ENCODE data around the gene NKX6-1. TPM values are rescaled to one million over a fixed set of nuclear protein-coding genes. Genes with fewer than 3 reads are reported as not detected.
A peak's percentile ranks its signal among the peaks of the same experiment; 100 is the strongest.

Gene NKX6-1
- total RNA-seq, 1 experiment from 2014 or later: 0.37 TPM

DNA sequence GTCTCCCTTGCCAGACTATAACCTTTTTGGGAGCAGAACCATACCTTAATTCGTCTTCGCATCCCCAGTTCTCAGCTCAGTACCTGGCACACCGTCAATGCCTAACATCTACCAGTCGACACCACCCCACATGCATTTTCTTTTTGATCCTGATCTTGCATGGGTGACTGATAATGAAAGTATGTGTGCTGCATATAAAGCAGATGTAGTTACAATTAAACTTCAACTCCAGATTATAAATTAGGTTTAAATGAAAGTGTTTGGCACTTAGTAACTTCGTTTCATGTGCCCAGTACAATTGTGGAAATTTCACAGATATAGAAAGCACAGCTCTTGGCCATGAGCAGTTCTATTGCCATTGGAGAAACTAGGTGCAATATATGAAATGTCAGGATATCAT lies 8.8 kb upstream of the NKX6-1 start:
- intact Hi-C loops (cut with micrococcal nuclease; ENCODE audit: unreplicated experiment): loop anchor here (2.0 to 10.0 kb wide), 2 partner anchors 47 to 1013 kb away; no protein-coding TSS in a partner anchor
- CTCF ChIA-PET: no interaction called here

DNA sequence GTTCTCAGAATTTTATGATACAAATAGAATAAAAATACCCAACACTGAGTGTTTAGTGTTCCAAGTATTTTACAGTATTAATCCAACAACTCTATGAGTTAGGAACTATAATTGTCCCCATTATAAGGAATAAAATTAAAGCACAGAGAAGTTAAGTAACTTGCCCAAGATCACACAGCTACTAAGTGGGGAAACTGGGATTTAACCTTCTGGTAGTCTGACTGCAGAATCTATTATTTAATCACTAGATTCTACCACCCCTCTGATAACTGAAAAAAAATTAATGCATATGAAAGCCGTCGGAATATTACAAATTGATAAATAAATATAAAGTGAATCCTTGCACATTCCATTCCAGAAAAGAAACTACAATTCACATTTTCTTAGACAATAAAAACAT lies 5.7 kb upstream of the NKX6-1 start:
- BruUV-seq (replicated peaks): no TSS peak
- no peak for TF ChIP-seq EZH2 (IDR thresholded peaks at IDR 0.05; ENCODE audit: low read depth)
- TF ChIP-seq, protein P1, sequence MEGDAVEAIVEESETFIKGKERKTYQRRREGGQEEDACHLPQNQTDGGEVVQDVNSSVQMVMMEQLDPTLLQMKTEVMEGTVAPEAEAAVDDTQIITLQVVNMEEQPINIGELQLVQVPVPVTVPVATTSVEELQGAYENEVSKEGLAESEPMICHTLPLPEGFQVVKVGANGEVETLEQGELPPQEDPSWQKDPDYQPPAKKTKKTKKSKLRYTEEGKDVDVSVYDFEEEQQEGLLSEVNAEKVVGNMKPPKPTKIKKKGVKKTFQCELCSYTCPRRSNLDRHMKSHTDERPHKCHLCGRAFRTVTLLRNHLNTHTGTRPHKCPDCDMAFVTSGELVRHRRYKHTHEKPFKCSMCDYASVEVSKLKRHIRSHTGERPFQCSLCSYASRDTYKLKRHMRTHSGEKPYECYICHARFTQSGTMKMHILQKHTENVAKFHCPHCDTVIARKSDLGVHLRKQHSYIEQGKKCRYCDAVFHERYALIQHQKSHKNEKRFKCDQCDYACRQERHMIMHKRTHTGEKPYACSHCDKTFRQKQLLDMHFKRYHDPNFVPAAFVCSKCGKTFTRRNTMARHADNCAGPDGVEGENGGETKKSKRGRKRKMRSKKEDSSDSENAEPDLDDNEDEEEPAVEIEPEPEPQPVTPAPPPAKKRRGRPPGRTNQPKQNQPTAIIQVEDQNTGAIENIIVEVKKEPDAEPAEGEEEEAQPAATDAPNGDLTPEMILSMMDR (conservative IDR thresholded peaks at IDR 0.05): no peak
- H3K9me3 ChIP-seq (ENCODE audit: insufficient read depth, low read depth): no peaks in the 10 kb centered on the region
- no peaks in the 10 kb centered on the region for H3K4me1 ChIP-seq (replicated peaks; ENCODE audit: insufficient read depth)
- POLR2A ChIA-PET (ENCODE audit: unreplicated experiment): no interaction called here
- H4K20me1 ChIP-seq (ENCODE audit: insufficient read depth): no peaks in the 10 kb centered on the region
- no peaks in the 10 kb centered on the region for H3F3A ChIP-seq (ENCODE audit: insufficient read depth, low read depth)
- intact Hi-C loops (cut with micrococcal nuclease; ENCODE audit: unreplicated experiment): loop anchor here (2.0 to 10.0 kb wide), 5 partner anchors 467 to 1010 kb away; no protein-coding TSS in a partner anchor
- no peaks in the 10 kb centered on the region for H3K79me2 ChIP-seq (ENCODE audit: low read depth)
- H3K27me3 ChIP-seq (ENCODE audit: insufficient read depth, low read depth): no peaks in the 10 kb centered on the region
- CTCF ChIA-PET: no interaction called here
- H3K4me2 ChIP-seq: no peak overlapping the region
- H3K4me3 ChIP-seq: no peak overlapping the region
- H3K36me3 ChIP-seq (ENCODE audit: low read depth): no peaks in the 10 kb centered on the region
- no peak overlapping the region for H3K27ac ChIP-seq
- no peak overlapping the region for H2AFZ ChIP-seq
- no peak for DNase-seq
- H3K9me2 ChIP-seq (ENCODE audit: insufficient read depth): no peaks in the 10 kb centered on the region

More for the DNA sequence above, 8.8 kb upstream of the NKX6-1 start:
- Histone ChIP-seq H3K27ac (no peak overlapping the region), H3F3A (ENCODE audit: insufficient read depth, low read depth) (no peaks in the 10 kb centered on the region), H3K36me3 (ENCODE audit: low read depth) (no peaks in the 10 kb centered on the region), H3K4me2 (no peak overlapping the region), H3K4me1 (replicated peaks; ENCODE audit: insufficient read depth) (no peaks in the 10 kb centered on the region), H3K4me3 (no peak overlapping the region), H3K9me2 (ENCODE audit: insufficient read depth) (no peaks in the 10 kb centered on the region), H3K79me2 (ENCODE audit: low read depth) (no peaks in the 10 kb centered on the region), H2AFZ (no peak overlapping the region), H3K27me3 (ENCODE audit: insufficient read depth, low read depth) (no peaks in the 10 kb centered on the region), H4K20me1 (ENCODE audit: insufficient read depth) (no peaks in the 10 kb centered on the region), H3K9me3 (ENCODE audit: insufficient read depth, low read depth) (no peaks in the 10 kb centered on the region)
- POLR2A ChIA-PET (ENCODE audit: unreplicated experiment): no interaction called here
- no peak for TF ChIP-seq EZH2 (IDR thresholded peaks at IDR 0.05; ENCODE audit: low read depth)
- TF ChIP-seq, protein P1 (conservative IDR thresholded peaks at IDR 0.05): no peak
- no peak for DNase-seq
- BruUV-seq (replicated peaks): no TSS peak

DNA sequence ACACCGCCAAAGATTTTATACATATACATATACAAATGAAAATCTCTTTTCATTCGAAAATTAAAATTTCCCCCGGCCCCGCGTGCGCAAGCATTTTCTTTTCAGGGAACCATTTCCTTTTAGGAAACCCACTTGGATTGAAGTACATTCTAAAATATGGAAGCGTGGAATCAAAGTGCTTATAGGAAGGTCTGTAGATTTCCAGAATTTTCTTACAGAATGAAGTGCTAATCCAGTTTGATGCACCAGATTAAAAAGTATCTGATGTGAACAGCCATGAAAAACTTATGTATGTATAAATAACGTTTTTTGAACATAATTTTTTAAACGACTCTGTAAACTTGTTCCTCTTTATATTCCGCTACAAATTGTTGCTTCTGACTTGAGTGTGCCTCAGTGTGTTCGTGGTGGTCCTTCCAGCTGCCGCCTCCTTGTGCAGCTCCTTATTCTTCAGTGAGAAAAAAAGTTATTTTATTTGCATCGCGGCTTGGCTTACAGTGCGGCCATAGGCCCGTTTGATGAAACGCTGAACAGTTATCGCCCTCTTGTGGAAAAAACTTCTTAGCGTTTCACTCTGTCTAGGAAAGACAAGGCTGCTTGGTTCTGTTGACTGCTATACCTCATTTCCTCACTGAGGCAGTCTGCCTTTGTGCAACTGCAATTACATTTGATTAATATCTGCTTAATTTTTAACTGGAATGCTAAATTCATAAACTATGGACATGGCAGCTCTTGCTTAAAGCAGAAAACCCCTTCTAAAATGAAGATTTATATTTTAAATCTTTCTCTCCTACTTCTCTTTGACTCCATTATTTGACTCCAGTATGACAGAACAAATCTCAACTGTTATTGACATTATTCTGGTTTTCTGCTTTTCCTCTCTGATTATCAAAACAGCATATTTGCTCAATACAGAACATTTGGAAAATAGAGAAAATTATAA lies 4.7 kb upstream of the NKX6-1 start:
- no TSS peak for BruUV-seq (replicated peaks)
- Histone ChIP-seq H3K4me2 (peak overlapping the region; percentile 34; the same call in 1 of the 2 replicates), H3K4me1 (replicated peaks; ENCODE audit: insufficient read depth) (no peaks in the 10 kb centered on the region), H4K20me1 (ENCODE audit: insufficient read depth) (no peaks in the 10 kb centered on the region), H3K36me3 (ENCODE audit: low read depth) (no peaks in the 10 kb centered on the region), H3K9me3 (ENCODE audit: insufficient read depth, low read depth) (no peaks in the 10 kb centered on the region), H3F3A (ENCODE audit: insufficient read depth, low read depth) (no peaks in the 10 kb centered on the region), H3K27ac (no peak overlapping the region), H3K4me3 (no peak overlapping the region), H2AFZ (no peak overlapping the region), H3K79me2 (ENCODE audit: low read depth) (no peaks in the 10 kb centered on the region), H3K9me2 (ENCODE audit: insufficient read depth) (no peaks in the 10 kb centered on the region), H3K27me3 (ENCODE audit: insufficient read depth, low read depth) (no peaks in the 10 kb centered on the region)
- CTCF ChIA-PET: interaction anchor here (0.6 kb wide), 1 partner anchor 12 kb away, joined by 4 read pairs; no protein-coding TSS in a partner anchor
- intact Hi-C loops (cut with micrococcal nuclease; ENCODE audit: unreplicated experiment): loop anchor here (2.0 to 10.0 kb wide), 5 partner anchors 469 to 1009 kb away; no protein-coding TSS in a partner anchor
- TF ChIP-seq, protein P1 (conservative IDR thresholded peaks at IDR 0.05): peak; percentile 68
- TF ChIP-seq EZH2 (IDR thresholded peaks at IDR 0.05; ENCODE audit: low read depth): no peak
- DNase-seq: peak; percentile 19 to 36
- POLR2A ChIA-PET (ENCODE audit: unreplicated experiment): no interaction called here
